ENCODE measurements around the gene RWDD2A.

RWDD2A gene

GRCh38 chr6:83199173-83199862 is 6.2 kb downstream of the RWDD2A start:
- no peak for DNase-seq

GRCh38 chr6:83199863-83200225 is 6.7 kb downstream of the RWDD2A start:
- DNase-seq: no peak

GRCh38 chr6:83202031-83202430 is 8.9 kb downstream of the RWDD2A start:
- DNase-seq: no peak

GRCh38 chr6:83215131-83216047 is 22.2 kb downstream of the RWDD2A start:
- peak; percentile 85 for DNase-seq

- DNase-seq: no peak
These were observed 23.6 kb downstream of the RWDD2A start for GRCh38 chr6:83216806-83217205.

- peak; percentile 12 for DNase-seq
These were observed 25.5 kb downstream of the RWDD2A start for GRCh38 chr6:83218646-83219045.

GRCh38 chr6:83220121-83220520 is 27.0 kb downstream of the RWDD2A start:
- no peak for DNase-seq

- no peak for DNase-seq
These were observed 28.1 kb downstream of the RWDD2A start for GRCh38 chr6:83221276-83221675.

- DNase-seq: peak; percentile 24
These were observed 28.8 kb downstream of the RWDD2A start for GRCh38 chr6:83221889-83222479.

GRCh38 chr6:83226517-83226916 is 33.4 kb downstream of the RWDD2A start:
- DNase-seq: no peak

- no peak for DNase-seq
These were observed 38.0 kb downstream of the RWDD2A start for GRCh38 chr6:83231146-83231545.

GRCh38 chr6:83247471-83247870 is 54.3 kb downstream of the RWDD2A start:
- no peak for DNase-seq
